Coronary artery (tissue), 2 donors: Measurements from ENCODE around the gene TXN.
A peak's percentile ranks its signal among the peaks of the same experiment; 100 is the strongest.

Experiments used
- DNase-seq: peaks from one replicate; pipeline ENCODE4 v3.0.0-alpha.2; 2017; ENCODE audit warnings: low spot score
- H3K27ac ChIP-seq, 2 donors: fragments of 200-600 bp; sonication (generic); one replicate each; pipeline ENCODE4 v1.5.1; 2016 to 2019
- H3K4me3 ChIP-seq: fragments of 200-600 bp; sonication (generic); 2 replicates; pipeline ENCODE4 v1.5.1; 2016; ENCODE audit warnings: mild to moderate bottlenecking, moderate library complexity
- CTCF ChIP-seq: fragments of 200-600 bp; sonication (generic); IDR thresholded peaks from one replicate; pipeline ENCODE4 v1.5.1; 2019; ENCODE audit warnings: antibody characterized with exemption

TXN gene

GRCh38 chr9:110240198-110240597 is 16.1 kb downstream of the TXN start:
- H3K27ac ChIP-seq, result no peak overlapping the region
- no peak overlapping the region for H3K4me3 ChIP-seq
- no peak for TF ChIP-seq CTCF
- no peak for DNase-seq

GRCh38 chr9:110228321-110228720 is 28.0 kb downstream of the TXN start:
- Histone ChIP-seq H3K27ac (no peak overlapping the region), H3K4me3 (no peak overlapping the region)
- no peak for DNase-seq
- TF ChIP-seq CTCF, result no peak

- no peak overlapping the region for H3K27ac ChIP-seq
- TF ChIP-seq CTCF, result no peak
- no peak overlapping the region for H3K4me3 ChIP-seq
- DNase-seq, result no peak
Observed at GRCh38 chr9:110224583-110224982, 31.7 kb downstream of the TXN start.

- Histone ChIP-seq H3K27ac (no peak overlapping the region), H3K4me3 (no peak overlapping the region)
- no peak for DNase-seq
- no peak for TF ChIP-seq CTCF
Observed at GRCh38 chr9:110220809-110221208, 35.5 kb downstream of the TXN start.

- DNase-seq, result no peak
- Histone ChIP-seq H3K4me3 (no peak overlapping the region), H3K27ac (no peak overlapping the region)
Observed at GRCh38 chr9:110217656-110218099, 38.6 kb downstream of the TXN start.

GRCh38 chr9:110214586-110215355 is 41.5 kb downstream of the TXN start:
- Histone ChIP-seq H3K4me3 (no peak overlapping the region), H3K27ac (no peak overlapping the region)
- DNase-seq, result no peak
- TF ChIP-seq CTCF, result no peak

More at GRCh38 chr9:110217656-110218099, 38.6 kb downstream of the TXN start:
- peak; percentile 43 for TF ChIP-seq CTCF

- no peak overlapping the region for H3K27ac ChIP-seq
- H3K4me3 ChIP-seq, result no peak overlapping the region
- TF ChIP-seq CTCF, result no peak
- no peak for DNase-seq
Observed at GRCh38 chr9:110214090-110214489, 42.2 kb downstream of the TXN start.
